ENCODE measurements around the gene CXXC5.

DNA sequence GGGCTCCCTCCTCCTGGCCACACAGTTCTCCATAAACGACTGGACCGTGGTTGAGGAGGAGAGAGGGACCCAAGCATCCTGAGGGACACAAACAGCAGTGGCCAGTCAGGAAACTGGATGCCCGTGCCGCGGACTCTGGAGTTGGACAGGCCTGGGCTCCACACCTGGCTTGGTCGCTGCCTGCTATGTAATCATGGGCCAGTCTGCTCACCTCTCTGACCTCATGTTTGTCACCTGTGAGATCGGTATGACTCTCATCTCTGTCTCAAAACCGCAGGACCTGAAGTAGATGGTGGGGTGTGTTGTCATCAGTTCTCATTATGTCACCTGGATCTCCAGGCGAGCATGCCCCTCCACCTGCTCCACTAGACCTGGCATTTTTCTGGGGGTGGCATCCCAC, 14.5 kb downstream of the CXXC5 start:
- TF ChIP-seq FOXK1 (CRISPR knock-in tag; IDR thresholded peaks at IDR 0.05; ENCODE audit: borderline replicate concordance) (no peak), ZBTB12 (CRISPR knock-in tag; IDR thresholded peaks at IDR 0.05) (no peak), RFX5 (IDR thresholded peaks at IDR 0.05; ENCODE audit: low read depth, low read length) (no peak), CREM (IDR thresholded peaks at IDR 0.05; ENCODE audit: low read depth) (no peak)
- TF ChIP-seq, protein P1, sequence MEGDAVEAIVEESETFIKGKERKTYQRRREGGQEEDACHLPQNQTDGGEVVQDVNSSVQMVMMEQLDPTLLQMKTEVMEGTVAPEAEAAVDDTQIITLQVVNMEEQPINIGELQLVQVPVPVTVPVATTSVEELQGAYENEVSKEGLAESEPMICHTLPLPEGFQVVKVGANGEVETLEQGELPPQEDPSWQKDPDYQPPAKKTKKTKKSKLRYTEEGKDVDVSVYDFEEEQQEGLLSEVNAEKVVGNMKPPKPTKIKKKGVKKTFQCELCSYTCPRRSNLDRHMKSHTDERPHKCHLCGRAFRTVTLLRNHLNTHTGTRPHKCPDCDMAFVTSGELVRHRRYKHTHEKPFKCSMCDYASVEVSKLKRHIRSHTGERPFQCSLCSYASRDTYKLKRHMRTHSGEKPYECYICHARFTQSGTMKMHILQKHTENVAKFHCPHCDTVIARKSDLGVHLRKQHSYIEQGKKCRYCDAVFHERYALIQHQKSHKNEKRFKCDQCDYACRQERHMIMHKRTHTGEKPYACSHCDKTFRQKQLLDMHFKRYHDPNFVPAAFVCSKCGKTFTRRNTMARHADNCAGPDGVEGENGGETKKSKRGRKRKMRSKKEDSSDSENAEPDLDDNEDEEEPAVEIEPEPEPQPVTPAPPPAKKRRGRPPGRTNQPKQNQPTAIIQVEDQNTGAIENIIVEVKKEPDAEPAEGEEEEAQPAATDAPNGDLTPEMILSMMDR (IDR thresholded peaks at IDR 0.05 in 2 of 3, conservative IDR thresholded peaks at IDR 0.05 in 1 of 3; ENCODE audit: insufficient read depth in 2 of 3, low read depth in 1 of 3, low read length in 3 of 3) = no peak
- TF ChIP-seq, protein P2, sequence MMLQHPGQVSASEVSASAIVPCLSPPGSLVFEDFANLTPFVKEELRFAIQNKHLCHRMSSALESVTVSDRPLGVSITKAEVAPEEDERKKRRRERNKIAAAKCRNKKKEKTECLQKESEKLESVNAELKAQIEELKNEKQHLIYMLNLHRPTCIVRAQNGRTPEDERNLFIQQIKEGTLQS (IDR thresholded peaks at IDR 0.05) = no peak
- TF ChIP-seq, protein P2 (CRISPR knock-in tag; conservative IDR thresholded peaks at IDR 0.05) = no peak

All from K562 (cell line).